Mesangial cell (primary cell): ENCODE measurements around the gene CLECL1. TPM values are rescaled to one million over a fixed set of nuclear protein-coding genes. Genes with fewer than 3 reads are reported as not detected.

ENCODE experiments used
- total RNA-seq: library from RNA; depleted of rRNA; stranded (reverse); fragments of >200 nt; gene quantifications from 2 replicates; pipeline ENCODE4 v1.2.3, GENCODE V29; 2015

CLECL1 gene
- total RNA-seq: not detected in 2 replicates

GRCh38 chr12:9732921-9733461, at the start of gene CLECL1:
Gene CLECL1 (minus strand): TSS chr12:9733097.

GRCh38 chr12:9760699-9761418, 28.0 kb upstream of the CLECL1 start, which contains the start of gene CD69:
Gene CD69 (minus strand): TSS chr12:9760901. CDS start chr12:9760820, 81 bp downstream.

Other genes with a start within 250 kb of the CLECL1 start
- not detected in 2 replicates for gene KLRB1, start 125.2 kb downstream of the CLECL1 start, total RNA-seq
- 0.81 and 2.5 TPM in 2 replicates for gene CLEC2D, start 63.4 kb downstream of the CLECL1 start, total RNA-seq
- 0.16 TPM in 1 of 2 replicates, not detected in the other for gene CD69, start 27.8 kb upstream of the CLECL1 start, total RNA-seq
- gene KLRF1, start 94.4 kb upstream of the CLECL1 start, total RNA-seq: 0.25 TPM in 1 of 2 replicates, not detected in the other
- gene CLEC2B, start 136.3 kb upstream of the CLECL1 start, total RNA-seq: not detected in 2 replicates
- gene KLRF2, start 148.4 kb upstream of the CLECL1 start, total RNA-seq: not detected in 2 replicates
- not detected in 2 replicates for gene CLEC2A, start 199.3 kb upstream of the CLECL1 start, total RNA-seq
- gene CLEC12A, start 238.3 kb upstream of the CLECL1 start, total RNA-seq: not detected in 2 replicates